GDM1 (cell line): ENCODE data around the gene HCN4.

Experiments
- DNase-seq: peaks from one replicate; lab custom pipeline; 2025; lab: John Stamatoyannopoulos, UW

Gene HCN4

DNA sequence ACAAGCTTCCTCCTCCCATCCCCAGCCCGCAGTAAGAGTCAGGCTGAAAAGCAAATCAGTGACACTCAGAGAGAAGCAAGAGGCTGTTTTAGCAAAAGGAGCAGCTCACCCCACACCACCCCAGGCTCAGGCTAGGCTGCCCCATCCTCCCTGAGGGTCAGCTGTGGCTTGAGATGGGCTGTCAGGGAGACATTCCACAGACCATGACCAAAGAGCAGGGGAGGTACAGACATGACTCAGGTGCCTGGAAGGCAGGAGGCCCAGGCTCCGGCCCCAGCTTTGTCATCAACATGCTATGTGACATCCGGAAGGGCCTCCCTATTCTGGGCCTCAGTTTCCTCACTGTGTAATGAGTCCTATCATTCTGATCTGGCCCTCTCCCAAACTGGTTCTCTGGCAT lies 24.7 kb downstream of the HCN4 start:
- DNase-seq, result no peak

DNA sequence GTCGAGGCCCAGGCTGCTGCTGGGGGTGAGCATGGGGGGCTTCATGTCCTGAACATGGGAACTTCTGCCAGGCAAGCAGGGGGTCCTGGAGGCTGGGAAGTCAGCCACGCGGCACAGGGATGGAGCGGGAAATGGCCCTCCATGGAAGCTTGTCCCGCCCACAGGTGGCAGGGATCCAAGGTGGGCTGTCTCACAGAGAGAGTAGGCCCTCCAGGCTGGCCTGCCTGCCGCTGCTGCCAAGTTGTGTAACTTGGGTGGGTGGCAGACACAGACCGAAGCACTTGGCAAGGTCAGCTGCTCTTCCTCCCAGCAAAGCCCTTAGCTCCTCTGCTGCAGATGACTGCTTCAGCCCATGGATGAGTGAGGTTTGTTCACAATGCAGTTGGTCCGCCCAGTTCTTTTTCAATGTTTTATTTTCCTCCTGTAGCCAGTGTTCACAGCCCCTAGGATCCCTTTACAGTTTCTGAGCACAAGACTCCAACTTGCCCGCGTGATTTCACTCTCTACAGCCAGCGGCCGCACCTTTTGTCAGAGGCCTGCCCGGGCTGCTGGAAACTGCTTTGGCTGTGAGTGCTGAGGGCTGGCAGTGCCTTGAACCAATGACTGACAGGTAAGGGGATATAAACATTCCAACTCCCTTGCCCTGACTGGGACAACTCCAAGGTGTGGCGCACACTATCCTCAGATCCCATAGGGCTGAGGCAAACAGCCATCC lies 26.7 kb downstream of the HCN4 start:
- no peak for DNase-seq

GRCh38 chr15:73340502-73341192 lies 28.1 kb downstream of the HCN4 start:
- no peak for DNase-seq

DNA sequence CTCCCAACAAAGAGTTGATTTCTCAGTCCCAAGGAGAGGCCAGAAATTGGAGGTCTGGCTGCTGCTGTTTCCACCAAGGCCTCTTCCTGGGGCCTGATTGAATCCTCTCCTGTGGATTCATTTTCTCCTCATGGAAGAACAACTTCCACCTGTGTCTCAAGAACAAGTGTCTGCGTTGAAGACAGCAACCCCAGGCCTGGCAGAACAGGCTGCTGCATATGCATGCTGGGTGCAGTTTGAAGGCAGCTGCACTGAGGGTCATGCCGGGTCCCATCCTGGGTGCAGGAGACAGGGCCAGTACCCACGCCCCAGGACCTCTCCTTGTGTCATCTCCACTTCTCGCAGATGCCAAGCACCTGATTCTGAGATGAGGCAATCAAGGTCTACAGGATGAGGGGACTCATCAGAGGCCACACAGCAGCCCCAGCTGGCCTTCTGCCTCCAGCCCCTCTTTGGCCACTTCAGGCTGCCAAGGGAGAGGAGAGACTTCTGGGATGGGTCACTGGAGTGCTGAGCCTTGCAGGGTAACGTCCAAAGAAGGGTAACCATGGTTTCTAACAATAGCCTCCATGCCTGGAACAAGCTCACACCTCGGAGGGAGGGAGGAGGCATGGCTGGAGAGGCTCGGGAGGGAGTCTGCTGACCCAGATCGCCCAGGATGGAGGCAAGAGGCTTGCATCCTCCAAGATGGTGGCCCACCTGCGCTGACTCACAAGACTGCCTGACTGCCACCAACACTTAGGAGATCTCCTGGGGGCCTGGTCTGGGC lies 30.0 kb downstream of the HCN4 start:
- DNase-seq, result no peak

GRCh38 chr15:73338058-73338457 lies 30.7 kb downstream of the HCN4 start:
- no peak for DNase-seq

DNA sequence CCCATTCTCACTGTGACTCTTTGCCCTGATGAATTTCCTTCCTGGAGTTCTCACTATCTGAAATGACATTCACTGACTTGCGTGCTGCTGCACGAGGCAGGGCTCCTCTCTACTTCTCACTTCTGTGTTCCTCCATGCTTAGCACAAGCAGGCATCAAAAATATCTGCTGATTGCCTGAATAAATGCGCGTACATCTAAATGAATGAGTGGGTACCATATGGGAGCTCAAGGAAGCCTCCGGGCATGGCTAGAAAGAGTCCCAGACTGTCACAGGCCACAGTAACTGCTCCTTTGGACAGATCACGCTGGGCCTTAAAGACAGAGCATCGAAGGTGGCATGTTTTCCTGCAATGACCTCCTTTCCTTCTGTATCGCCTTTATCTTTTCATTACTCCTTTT lies 31.6 kb downstream of the HCN4 start:
- DNase-seq, result no peak

DNA sequence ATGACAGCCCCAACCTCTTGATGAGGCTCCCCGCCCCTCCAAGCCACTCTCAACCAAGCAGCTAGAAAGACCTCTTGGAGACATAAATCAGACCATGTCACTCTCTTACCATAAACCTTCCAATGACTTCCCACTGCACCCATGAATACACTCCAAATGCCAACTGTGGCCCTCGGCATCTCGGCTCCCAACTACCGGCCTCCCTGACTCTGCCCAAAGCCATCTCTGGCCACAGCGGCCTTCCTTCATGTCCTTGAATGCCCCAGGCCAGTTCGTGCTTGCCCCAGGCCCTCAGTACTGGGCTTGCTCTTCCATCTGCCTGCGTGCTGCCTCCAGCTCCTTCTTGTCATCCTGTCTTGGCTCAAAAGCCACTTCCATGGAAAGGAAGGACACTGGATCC lies 32.0 kb downstream of the HCN4 start:
- no peak for DNase-seq

GRCh38 chr15:73335471-73335870 lies 33.3 kb downstream of the HCN4 start:
- no peak for DNase-seq

DNA sequence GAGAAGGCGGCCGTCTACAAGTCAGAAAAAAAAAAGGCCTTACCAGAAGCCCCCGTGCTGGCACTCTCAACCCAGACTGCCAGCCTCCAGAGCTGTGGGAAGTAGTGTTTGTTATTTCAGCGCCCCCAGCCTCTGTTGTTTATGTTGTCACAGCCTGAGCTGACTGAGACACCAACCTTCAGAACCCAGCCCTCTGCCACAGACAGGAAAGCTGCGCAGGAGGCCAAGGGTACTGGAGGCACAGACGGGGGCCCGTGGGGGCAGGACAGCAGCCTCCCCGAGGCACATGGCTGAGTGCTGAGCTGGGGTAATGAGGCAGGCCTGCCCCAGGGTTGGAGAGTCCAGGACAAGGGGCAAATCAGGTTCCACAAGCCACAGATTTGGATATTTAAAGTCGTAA lies 33.7 kb downstream of the HCN4 start:
- no peak for DNase-seq

GRCh38 chr15:73334086-73334485 lies 34.7 kb downstream of the HCN4 start:
- DNase-seq, result no peak

- DNase-seq, result no peak
Observed at GRCh38 chr15:73333001-73333400, 35.8 kb downstream of the HCN4 start.

DNA sequence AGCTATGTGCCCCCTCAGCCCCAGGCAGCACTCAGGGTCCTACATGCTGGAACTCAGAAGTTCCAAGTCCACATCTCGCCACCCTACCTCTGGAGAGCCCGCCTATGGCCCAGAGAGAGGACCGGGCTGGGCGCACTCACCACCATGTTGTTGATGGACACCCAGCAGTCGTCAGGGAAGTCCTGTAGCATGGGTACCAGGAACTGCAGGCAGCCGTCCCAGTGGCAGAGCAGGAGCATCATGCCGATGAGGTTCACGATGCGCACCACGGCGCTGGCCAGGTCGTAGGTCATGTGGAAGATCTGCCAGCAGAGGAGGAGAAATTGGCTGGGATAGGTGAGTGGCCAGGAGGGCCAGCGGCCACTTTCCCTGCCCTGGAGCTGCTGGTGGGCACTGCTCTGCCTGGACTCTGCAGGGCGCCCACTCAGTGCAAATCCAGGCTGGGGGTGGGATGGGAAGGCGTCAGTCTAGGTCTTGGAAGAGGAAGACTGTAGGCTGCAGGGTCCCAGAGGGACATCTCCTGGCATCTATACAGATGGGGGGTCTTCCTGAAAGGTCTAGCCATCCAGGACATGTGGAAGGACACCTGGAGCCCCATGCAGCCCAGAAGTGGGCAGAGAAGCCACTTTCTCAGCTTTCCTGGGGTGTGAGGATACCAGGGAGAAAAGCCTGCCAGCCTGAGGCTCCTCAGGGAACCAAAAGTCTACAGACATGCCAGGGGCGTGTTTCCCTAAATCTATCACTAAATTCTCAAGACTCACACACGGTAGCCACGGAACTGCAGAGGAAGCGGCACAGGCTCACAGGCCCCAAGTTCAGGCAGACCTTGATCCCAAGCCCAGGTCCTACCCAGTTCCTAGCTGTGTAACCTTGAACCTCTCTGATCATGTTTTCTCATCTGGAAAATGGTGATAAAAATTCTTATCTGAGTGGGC lies 36.5 kb downstream of the HCN4 start:
- no peak for DNase-seq

DNA sequence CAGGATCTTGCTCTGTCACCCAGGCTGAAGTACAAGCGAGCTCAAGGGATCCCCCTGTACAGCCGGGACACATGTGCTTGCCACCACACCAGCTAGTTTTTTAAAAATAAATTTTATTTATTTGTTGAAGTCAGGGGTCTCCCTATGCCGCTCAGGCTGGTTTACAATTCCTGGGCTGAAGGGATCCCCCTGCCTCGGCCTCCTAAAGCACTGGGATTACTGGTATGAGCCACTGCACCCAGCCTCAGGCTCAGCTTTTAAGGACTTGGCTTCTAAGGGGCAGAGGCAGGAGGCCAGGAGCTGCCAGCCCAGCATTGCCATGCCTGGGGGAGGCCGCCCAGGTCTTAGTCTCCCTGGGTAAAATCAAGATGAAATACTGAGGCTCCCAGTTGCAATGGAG lies 37.3 kb downstream of the HCN4 start:
- no peak for DNase-seq

DNA sequence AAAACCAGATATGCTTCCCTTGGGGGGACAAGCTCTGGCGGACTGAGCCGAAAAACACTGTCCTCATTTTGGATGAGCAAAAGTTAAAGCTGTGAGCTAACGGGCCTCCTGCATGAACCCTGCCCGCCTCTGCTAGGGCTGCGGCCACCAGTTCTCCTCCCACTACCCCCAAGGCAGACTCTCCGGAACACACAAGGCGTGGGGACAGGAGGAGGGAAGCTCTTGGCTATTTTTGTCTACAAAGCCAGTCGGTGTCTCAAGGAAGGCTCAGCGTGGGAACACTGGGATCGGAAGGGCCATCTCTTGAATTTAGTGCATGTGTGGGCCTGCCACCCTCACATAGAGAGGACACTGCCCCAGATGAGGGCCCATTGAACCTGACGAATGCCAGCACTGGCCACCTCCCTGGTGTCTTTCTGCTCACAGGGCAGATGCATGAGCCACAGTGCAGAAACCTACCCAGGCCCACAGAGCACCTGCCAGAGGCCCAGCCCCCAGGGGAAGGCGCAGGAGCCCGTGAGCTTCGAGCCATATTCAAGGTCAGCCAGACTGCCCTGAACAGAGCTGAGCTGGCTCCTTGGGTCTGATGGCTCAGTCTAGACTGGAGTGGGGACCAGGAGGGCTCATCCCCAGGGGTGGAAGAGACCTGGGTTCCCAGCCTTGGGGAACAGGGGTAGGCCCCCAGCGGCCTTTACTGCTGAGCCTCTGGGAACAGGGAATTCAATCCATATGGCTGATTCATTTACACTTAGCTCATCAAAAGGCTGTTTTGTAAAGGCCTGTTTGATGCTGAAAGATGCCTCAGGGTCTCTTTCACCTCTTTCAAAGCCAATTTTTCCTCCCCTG lies 38.3 kb downstream of the HCN4 start:
- DNase-seq, result no peak

- DNase-seq, result no peak
Observed at GRCh38 chr15:73329501-73330200, 39.1 kb downstream of the HCN4 start.

GRCh38 chr15:73328981-73329380 lies 39.8 kb downstream of the HCN4 start:
- no peak for DNase-seq

GRCh38 chr15:73328149-73328820 lies 40.5 kb downstream of the HCN4 start:
- DNase-seq, result no peak

- no peak for DNase-seq
Observed at GRCh38 chr15:73326157-73326556, 42.6 kb downstream of the HCN4 start.

GRCh38 chr15:73325191-73325861 lies 43.4 kb downstream of the HCN4 start:
- no peak for DNase-seq
